IMR-90 (cell line): Measurements from ENCODE around the gene BMPER. TPM values are rescaled to one million over a fixed set of nuclear protein-coding genes. Genes with fewer than 3 reads are reported as not detected.
A peak's percentile ranks its signal among the peaks of the same experiment; 100 is the strongest.

Experiments used
- ATAC-seq: fragments of 200-7000 bp; cut with Tn5 transposase; 2 replicates; pipeline ENCODE4 v1.9.1; 2020; ENCODE audit warnings: low read depth, mild to moderate bottlenecking, moderate library complexity
- BruUV-seq: library from RNA; stranded (reverse); fragments of 400-500 nt; replicated peaks from 2 replicates; lab custom pipeline; 2021; lab: Mats Ljungman, UMichigan
- CTCF ChIA-PET: fragments of 300-600 bp; formaldehyde crosslinking; extraction: SDS; loops from one replicate; lab custom pipeline; 2021; ENCODE audit warnings: antibody characterized with exemption; lab: Yijun Ruan, JAX
- POLR2A ChIA-PET: fragments of 300-600 bp; sonication (Branson Sonifier 250); formaldehyde crosslinking; loops from one replicate; lab custom pipeline; 2022; ENCODE audit warnings: antibody characterized with exemption; ENCODE audit not compliant: unreplicated experiment; lab: Charles Lee
- DNase-seq: peaks from one replicate; pipeline ENCODE4 v3.0.0; 2013
- H2AFZ ChIP-seq: replicated peaks from 2 replicates; pipeline ENCODE3; 2013; ENCODE audit warnings: low read length, mild to moderate bottlenecking; ENCODE audit not compliant: poor library complexity
- H2AK5ac ChIP-seq: 2 replicates; pipeline ENCODE4 v1.6.1; 2013; ENCODE audit warnings: low read depth, low read length, inconsistent platforms
- H2AK9ac ChIP-seq: replicated peaks from 2 replicates; pipeline ENCODE3; 2013; ENCODE audit warnings: mild to moderate bottlenecking, low read depth, low read length, moderate library complexity; ENCODE audit not compliant: poor library complexity
- H2BK120ac ChIP-seq: 2 replicates; pipeline ENCODE4 v1.6.1; 2013; ENCODE audit warnings: low read depth, low read length, inconsistent platforms
- H2BK15ac ChIP-seq: 3 replicates; pipeline ENCODE4 v1.6.1; 2013; ENCODE audit warnings: low read depth, low read length, inconsistent platforms
- H2BK20ac ChIP-seq: 2 replicates; pipeline ENCODE4 v1.6.1; 2013; ENCODE audit warnings: low read depth, mild to moderate bottlenecking, inconsistent platforms, low read length, moderate library complexity
- H2BK5ac ChIP-seq: 2 replicates; pipeline ENCODE4 v1.6.1; 2013; ENCODE audit warnings: mild to moderate bottlenecking, low read depth, low read length, inconsistent platforms; ENCODE audit not compliant: poor library complexity, severe bottlenecking
- H3K14ac ChIP-seq: replicated peaks from 2 replicates; pipeline ENCODE4 v1.6.1; 2013; ENCODE audit warnings: low read depth, low read length, inconsistent platforms
- H3K18ac ChIP-seq: 2 replicates; pipeline ENCODE4 v1.6.1; 2013; ENCODE audit warnings: low read depth, low read length, control low read depth
- H3K23ac ChIP-seq: 2 replicates; pipeline ENCODE4 v1.6.1; 2013; ENCODE audit warnings: low read depth, low read length, inconsistent platforms
- H3K27ac ChIP-seq: 2 replicates; pipeline ENCODE4 v1.5.1; 2013; ENCODE audit warnings: mild to moderate bottlenecking, control low read depth, low read length; ENCODE audit not compliant: insufficient read depth
- H3K27me3 ChIP-seq: 2 replicates; pipeline ENCODE4 v1.6.1; 2013; ENCODE audit warnings: low read length; ENCODE audit not compliant: control insufficient read depth, insufficient read depth
- H3K36me3 ChIP-seq: 2 replicates; pipeline ENCODE4 v1.6.1; 2013; ENCODE audit warnings: low read length, mixed read lengths; ENCODE audit not compliant: control insufficient read depth, insufficient read depth
- H3K4ac ChIP-seq: 2 replicates; pipeline ENCODE4 v1.6.1; 2013; ENCODE audit warnings: low read depth, low read length, inconsistent platforms
- H3K4me1 ChIP-seq: 2 replicates; pipeline ENCODE4 v1.6.1; 2013; ENCODE audit warnings: low read length, mixed read lengths; ENCODE audit not compliant: control insufficient read depth, insufficient read depth
- H3K4me2 ChIP-seq: 2 replicates; pipeline ENCODE4 v1.6.1; 2013; ENCODE audit warnings: low read depth, mild to moderate bottlenecking, control low read depth, low read length, moderate library complexity
- H3K4me3 ChIP-seq: 2 replicates; pipeline ENCODE4 v1.5.1; 2013; ENCODE audit warnings: low read depth, mild to moderate bottlenecking, control low read depth, low read length, moderate library complexity; ENCODE audit not compliant: insufficient read depth
- H3K56ac ChIP-seq: 2 replicates; pipeline ENCODE4 v1.6.1; 2013; ENCODE audit warnings: low read length, inconsistent platforms; ENCODE audit not compliant: insufficient read depth; ENCODE audit errors: extremely low read depth
- H3K79me1 ChIP-seq, 2 experiments: 2 replicates each; pipeline ENCODE4 v1.6.1; 2013; ENCODE audit warnings: low read length in 2 of 2, inconsistent platforms in 1 of 2, low read depth in 1 of 2
- H3K9ac ChIP-seq: 2 replicates; pipeline ENCODE4 v1.6.1; 2013; ENCODE audit warnings: low read depth, low read length, control low read depth
- H3K9me1 ChIP-seq: 2 replicates; pipeline ENCODE4 v1.6.1; 2013; ENCODE audit warnings: low read length, inconsistent platforms; ENCODE audit not compliant: insufficient read depth
- H3K9me3 ChIP-seq: 2 replicates; pipeline ENCODE4 v1.6.1; 2013; ENCODE audit warnings: low read length; ENCODE audit not compliant: control insufficient read depth, insufficient read depth
- H4K20me1 ChIP-seq: 2 replicates; pipeline ENCODE4 v1.6.1; 2013; ENCODE audit warnings: low read length, inconsistent platforms; ENCODE audit not compliant: insufficient read depth
- H4K5ac ChIP-seq: 2 replicates; pipeline ENCODE4 v1.6.1; 2013; ENCODE audit warnings: mild to moderate bottlenecking, low read depth, low read length, control low read depth
- H4K8ac ChIP-seq, 2 experiments: 2 replicates each; pipeline ENCODE4 v1.6.1; 2013; ENCODE audit warnings: low read depth in 2 of 2, low read length in 2 of 2, control low read depth in 1 of 2, inconsistent platforms in 1 of 2
- H4K91ac ChIP-seq: 2 replicates; pipeline ENCODE4 v1.6.1; 2013; ENCODE audit warnings: low read depth, low read length, inconsistent platforms; ENCODE audit not compliant: insufficient read depth
- BHLHE40 ChIP-seq: fragments of 150-350 bp; IDR thresholded peaks from 2 replicates; pipeline ENCODE4 v1.6.1; 2016; ENCODE audit warnings: mild to moderate bottlenecking, low read depth, low read length
- CEBPB ChIP-seq: IDR thresholded peaks from 2 replicates; pipeline ENCODE4 v1.6.1; 2012; ENCODE audit warnings: low read depth, low read length, improper control_type of control experiment
- CHD1 ChIP-seq: IDR thresholded peaks from 2 replicates; pipeline ENCODE4 v1.6.1; 2012; ENCODE audit warnings: low read depth, low read length, improper control_type of control experiment
- CTCF ChIP-seq: conservative IDR thresholded peaks from 2 replicates; pipeline ENCODE4 v1.5.1; 2012; ENCODE audit warnings: mild to moderate bottlenecking, low read depth, low read length, improper control_type of control experiment
- ELK1 ChIP-seq: fragments of 150-350 bp; IDR thresholded peaks from 2 replicates; pipeline ENCODE4 v1.6.1; 2016; ENCODE audit warnings: low read depth, mild to moderate bottlenecking, low read length, moderate library complexity, borderline replicate concordance
- FOS ChIP-seq: fragments of 150-350 bp; IDR thresholded peaks from 2 replicates; pipeline ENCODE4 v1.6.1; 2016; ENCODE audit warnings: low read depth, low read length
- MAFK ChIP-seq: IDR thresholded peaks from 2 replicates; pipeline ENCODE4 v1.6.1; 2012; ENCODE audit warnings: low read depth, low read length, improper control_type of control experiment
- MAZ ChIP-seq: IDR thresholded peaks from 2 replicates; pipeline ENCODE4 v1.6.1; 2012; ENCODE audit warnings: low read depth, mild to moderate bottlenecking, low read length, improper control_type of control experiment, moderate library complexity, borderline replicate concordance
- MXI1 ChIP-seq: IDR thresholded peaks from 2 replicates; pipeline ENCODE4 v1.6.1; 2012; ENCODE audit warnings: low read depth, mild to moderate bottlenecking, low read length, moderate library complexity, borderline replicate concordance
- NFE2L2 ChIP-seq: fragments of 150-350 bp; IDR thresholded peaks from 2 replicates; pipeline ENCODE4 v1.6.1; 2016; ENCODE audit warnings: low read depth, mild to moderate bottlenecking, low read length
- POLR2A ChIP-seq: IDR thresholded peaks from 2 replicates; pipeline ENCODE4 v1.6.1; 2012; ENCODE audit warnings: mild to moderate bottlenecking, low read depth, low read length
- RAD21 ChIP-seq: IDR thresholded peaks from 2 replicates; pipeline ENCODE4 v1.6.1; 2012; ENCODE audit warnings: low read length, improper control_type of control experiment
- RCOR1 ChIP-seq: IDR thresholded peaks from 2 replicates; pipeline ENCODE4 v1.6.1; 2012; ENCODE audit warnings: mild to moderate bottlenecking, low read length, improper control_type of control experiment; ENCODE audit not compliant: insufficient replicate concordance
- RFX5 ChIP-seq: IDR thresholded peaks from 2 replicates; pipeline ENCODE4 v1.8.0; 2012; ENCODE audit warnings: low read depth, mild to moderate bottlenecking, low read length, moderate library complexity
- SMC3 ChIP-seq: fragments of 150-350 bp; IDR thresholded peaks from 2 replicates; pipeline ENCODE4 v1.6.1; 2016; ENCODE audit warnings: low read depth, mild to moderate bottlenecking, antibody characterized with exemption, low read length, moderate library complexity
- USF2 ChIP-seq: fragments of 150-350 bp; IDR thresholded peaks from 2 replicates; pipeline ENCODE4 v1.6.1; 2017; ENCODE audit warnings: mild to moderate bottlenecking, antibody characterized with exemption, low read length, low read depth
- WGBS, 2 experiments: methylation state at CpG; one replicate each; pipeline versions ENCODE4 v1.1.5 to v1.1.7; 2013; ENCODE audit warnings: missing lambda C conversion rate in 2 of 2; ENCODE audit not compliant: insufficient read length in 1 of 2; ENCODE audit errors: extremely low coverage in 2 of 2; 5-methylcytosine and 5-hydroxymethylcytosine counted together
- dilution Hi-C: fragments of 300-500 bp; cut with HindIII; formaldehyde crosslinking; loops from one replicate; pipeline ENCODE4 v1.14.3; 2018; ENCODE audit warnings: low sequenced_read_pairs; ENCODE audit not compliant: unreplicated experiment
- in situ Hi-C: fragments of 300-500 bp; cut with MboI; formaldehyde crosslinking; loops from 3 replicates; pipeline ENCODE4 v1.14.3; 2019; ENCODE audit warnings: low sequenced_read_pairs, inconsistent platforms, mixed read lengths
- intact Hi-C: fragments of 100-400 bp; cut with micrococcal nuclease; formaldehyde crosslinking; loops from 2 replicates; pipeline ENCODE4 v1.10.0; 2022
- polyA plus RNA-seq, 3 experiments: library from polyadenylated mRNA; depleted of rRNA; stranded (reverse); fragments of >200 nt; gene quantifications; 2 replicates each; pipeline ENCODE4 v1.2.3, GENCODE V29; 2012; ENCODE audit warnings: low replicate concordance in 1 of 3
- total RNA-seq: library from RNA; depleted of rRNA; stranded (reverse); fragments of >200 nt; gene quantifications from 2 replicates; pipeline ENCODE4 v1.2.3, GENCODE V29; 2012

BMPER gene
- total and polyA plus RNA-seq, 2 of the 4 experiments (the other 2 are of a cell fraction), result 6.2 to 7.9 TPM

- Histone ChIP-seq H2BK20ac (no peak overlapping the region), H3K4me2 (no peak overlapping the region), H4K91ac (no peak overlapping the region), H3K4me1 (no peaks in the 10 kb centered on the region), H4K8ac (0 out of 4 replicates have a peak overlapping the region, but pooled peaks of 1 of the 2 experiments have one; percentile 32), H3K9me1 (no peaks in the 10 kb centered on the region; the same call in 1 of the 2 replicates), H3K23ac (no peak overlapping the region), H3K18ac (no peak overlapping the region), H3K36me3 (peaks cover 7% of the 10 kb centered on the region), H3K56ac (no peak overlapping the region), H3K9me3 (no peaks in the 10 kb centered on the region), H4K20me1 (no peaks in the 10 kb centered on the region), H3K27ac (no peak overlapping the region), H3K14ac (no peak overlapping the region), H3K4ac (no peak overlapping the region), H4K5ac (no peak overlapping the region), H3K9ac (no peak overlapping the region), H2AK9ac (no peak overlapping the region), H2AFZ (no peak overlapping the region), H3K27me3 (no peaks in the 10 kb centered on the region), H2BK120ac (no peak overlapping the region), H2BK5ac (no peak overlapping the region), H2AK5ac (peak overlapping the region; percentile 47; the same call in 1 of the 2 replicates), H2BK15ac (no peak overlapping the region; the same call in 2 of the 3 replicates), H3K4me3 (no peak overlapping the region), H3K79me1 (no peaks in the 10 kb centered on the region)
- in situ Hi-C loops (no loop called here), intact Hi-C loops (loop anchor here (5.0 kb wide), 1 partner anchor 172 kb away; the partner anchor contains the start of gene BMPER), dilution Hi-C loops (no loop called here)
- 96% methylated on average over 26 of the region's 30 CpGs; no CpG with 5 or more reads in 1 of the 2 experiments for WGBS, 2 experiments
- CTCF ChIA-PET, result no interaction called here
- POLR2A ChIA-PET, result no interaction called here
- DNase-seq (no peak), ATAC-seq (no peak)
- BruUV-seq, result no TSS peak
- TF ChIP-seq MAZ (no peak), SMC3 (no peak), NFE2L2 (no peak), CTCF (no peak), RCOR1 (no peak), CEBPB (no peak), USF2 (no peak), RAD21 (no peak), ELK1 (no peak), FOS (no peak), MXI1 (no peak), POLR2A (no peak), BHLHE40 (no peak), CHD1 (no peak), RFX5 (no peak), MAFK (no peak)
These were observed 173.5 kb downstream of the BMPER start for GRCh38 chr7:34078864-34079263.
